Upper lobe of right lung (tissue), 1 donor: Measurements from ENCODE around the gene NKX6-2. TPM values are rescaled to one million over a fixed set of nuclear protein-coding genes. Genes with fewer than 3 reads are reported as not detected.
"Not testable (repeated sequence)": the region's sequence is repeated elsewhere in the genome, so short reads cannot be mapped to it uniquely, and the experiment has no call there.

ENCODE experiments used
- ATAC-seq: fragments of 200-7000 bp; cut with Tn5 transposase; one replicate; pipeline ENCODE4 v1.9.1; 2020; ENCODE audit warnings: mild to moderate bottlenecking, moderate library complexity
- DNase-seq: peaks from one replicate; pipeline ENCODE4 v3.0.0-alpha.2; 2020
- H3K27ac ChIP-seq: fragments of 200-600 bp; one replicate; pipeline ENCODE4 v1.8.0; 2022
- H3K27me3 ChIP-seq: fragments of 200-600 bp; one replicate; pipeline ENCODE4 v1.8.0; 2022; ENCODE audit warnings: mild to moderate bottlenecking
- H3K36me3 ChIP-seq: fragments of 200-600 bp; one replicate; pipeline ENCODE4 v1.8.0; 2022
- H3K4me1 ChIP-seq: fragments of 200-600 bp; one replicate; pipeline ENCODE4 v1.8.0; 2022
- H3K4me3 ChIP-seq: fragments of 200-600 bp; one replicate; pipeline ENCODE4 v1.8.0; 2022; ENCODE audit warnings: mild to moderate bottlenecking
- H3K9me3 ChIP-seq: fragments of 200-600 bp; one replicate; pipeline ENCODE4 v1.8.0; 2022
- CTCF ChIP-seq: fragments of 200-600 bp; IDR thresholded peaks from one replicate; pipeline ENCODE4 v1.8.0; 2022; ENCODE audit warnings: antibody characterized with exemption
- intact Hi-C: fragments of 100-400 bp; cut with DNase I; formaldehyde crosslinking; loops from one replicate; pipeline ENCODE4 v1.11.0; 2022
- total RNA-seq: library from RNA; stranded (reverse); fragmentation: NEBNext Ultra II Directional; extraction: Animal tissue kit (Norgen Biotek cat#: 25700); gene quantifications from one replicate; pipeline ENCODE4 v1.2.1, GENCODE V29; 2021
- donor health status: DM: no; HTN: yes; CAD: no; lungs with severe emphysema.

The NKX6-2 gene
- total RNA-seq, 1 donor from 2014 or later = not detected

- no peak overlapping the region for H3K27ac ChIP-seq
- DNase-seq (no peak), ATAC-seq (no peak)
- peaks cover 12% of the 10 kb centered on the region for H3K36me3 ChIP-seq
- H3K4me1 ChIP-seq = no peaks in the 10 kb centered on the region
- no peaks in the 10 kb centered on the region for H3K27me3 ChIP-seq
- intact Hi-C loops = no loop called here
- TF ChIP-seq CTCF = no peak
- no peaks in the 10 kb centered on the region for H3K9me3 ChIP-seq
- no peak overlapping the region for H3K4me3 ChIP-seq
Measured at GRCh38 chr10:132776821-132777220, 9.1 kb downstream of the NKX6-2 start.

- no peak for DNase-seq
- Histone ChIP-seq H3K27me3 (no peaks in the 10 kb centered on the region), H3K36me3 (peaks cover 7% of the 10 kb centered on the region), H3K27ac (no peak overlapping the region), H3K9me3 (no peaks in the 10 kb centered on the region), H3K4me3 (no peak overlapping the region), H3K4me1 (no peaks in the 10 kb centered on the region)
- intact Hi-C loops = no loop called here
- no peak for ATAC-seq
- no peak for TF ChIP-seq CTCF
Measured at GRCh38 chr10:132776186-132776585, 9.8 kb downstream of the NKX6-2 start.

- Histone ChIP-seq H3K36me3 (peaks cover 7% of the 10 kb centered on the region), H3K4me1 (no peaks in the 10 kb centered on the region), H3K9me3 (no peaks in the 10 kb centered on the region), H3K27me3 (no peaks in the 10 kb centered on the region), H3K27ac (no peak overlapping the region), H3K4me3 (no peak overlapping the region)
- no peak for TF ChIP-seq CTCF
- ATAC-seq (peak; percentile 51), DNase-seq (no peak)
- intact Hi-C loops = no loop called here
Measured at GRCh38 chr10:132774902-132775863, 10.8 kb downstream of the NKX6-2 start.

- Histone ChIP-seq H3K4me1 (no peaks in the 10 kb centered on the region), H3K27me3 (no peaks in the 10 kb centered on the region), H3K36me3 (peaks cover 7% of the 10 kb centered on the region), H3K27ac (no peak overlapping the region), H3K9me3 (no peaks in the 10 kb centered on the region), H3K4me3 (no peak overlapping the region)
- no peak for TF ChIP-seq CTCF
- DNase-seq (no peak), ATAC-seq (no peak)
- intact Hi-C loops = no loop called here
Measured at GRCh38 chr10:132774181-132774901, 11.6 kb downstream of the NKX6-2 start.

- H3K9me3 ChIP-seq, DNase-seq, H3K27ac ChIP-seq, intact Hi-C loops, H3K4me3 ChIP-seq, H3K4me1 ChIP-seq, H3K36me3 ChIP-seq, H3K27me3 ChIP-seq, ATAC-seq: not testable (repeated sequence)
Measured at GRCh38 chr10:132772816-132773215, 13.1 kb downstream of the NKX6-2 start.
